Gastroesophageal sphincter (tissue), 4 donors: ENCODE measurements around the gene STMN3. TPM values are rescaled to one million over a fixed set of nuclear protein-coding genes. Genes with fewer than 3 reads are reported as not detected.

Source experiments
- ATAC-seq: fragments of 150-250 bp; one replicate; pipeline ENCODE4 v1.9.1; 2016; ENCODE audit warnings: mild to moderate bottlenecking, moderate library complexity
- H3K27ac ChIP-seq, 4 donors: fragments of 200-600 bp; sonication (generic) in 3 of 4; 1 replicate in 3 of 4; 2 replicates in 1 of 4; pipeline ENCODE4 v1.5.1; 2016 to 2019
- H3K27me3 ChIP-seq: fragments of 200-600 bp; sonication (generic); one replicate; pipeline ENCODE4 v1.5.1; 2019
- H3K36me3 ChIP-seq, 2 donors: fragments of 200-600 bp; sonication (generic); one replicate each; pipeline ENCODE4 v1.5.1; 2019; ENCODE audit warnings: control low read depth in 1 of 2
- H3K4me1 ChIP-seq, 3 donors: fragments of 200-600 bp; sonication (generic); 1 replicate in 2 of 3; 2 replicates in 1 of 3; pipeline ENCODE4 v1.5.1; 2016 to 2019; ENCODE audit warnings: control low read depth in 2 of 3
- H3K4me3 ChIP-seq, 2 donors: fragments of 200-600 bp; sonication (generic); one replicate each; pipeline ENCODE4 v1.5.1; 2019; ENCODE audit warnings: mild to moderate bottlenecking in 1 of 2, moderate library complexity in 1 of 2
- H3K9me3 ChIP-seq, 3 donors: fragments of 200-600 bp; sonication (generic); one replicate each; pipeline ENCODE4 v1.5.1; 2017 to 2019; ENCODE audit warnings: control low read depth in 2 of 3
- EP300 ChIP-seq: sonication (generic); formaldehyde crosslinking; IDR thresholded peaks from one replicate; pipeline ENCODE4 v1.6.1; 2017; ENCODE audit warnings: antibody characterized with exemption, mild to moderate bottlenecking
- POLR2A ChIP-seq, 2 donors: fragments of 450-650 bp; IDR thresholded peaks; one replicate each; pipeline ENCODE4 v1.6.1; 2017; ENCODE audit warnings: antibody characterized with exemption in 2 of 2, mild to moderate bottlenecking in 2 of 2, moderate library complexity in 1 of 2
- POLR2AphosphoS5 ChIP-seq: sonication (generic); formaldehyde crosslinking; IDR thresholded peaks from one replicate; pipeline ENCODE4 v1.6.1; 2017; ENCODE audit warnings: antibody characterized with exemption
- WGBS, 2 donors: methylation state at CpG; one replicate each; pipeline ENCODE4 v1.1.5; 2018; ENCODE audit warnings: low coverage in 1 of 2; 5-methylcytosine and 5-hydroxymethylcytosine counted together
- total RNA-seq, 4 donors: library from RNA; depleted of rRNA; stranded (reverse); fragments of >200 nt; gene quantifications; one replicate each; pipeline ENCODE4 v1.1.0, GENCODE V29; 2016
- TF ChIP-seq, protein P1 (sequence below), 4 experiments: fragments of 200-600 bp in 2 of 4; fragments of 450-650 bp in 2 of 4; sonication (generic) in 1 of 4; IDR thresholded peaks; one replicate each; pipeline ENCODE4 v1.5.1; 2017 to 2019; ENCODE audit warnings: antibody characterized with exemption in 4 of 4, mild to moderate bottlenecking in 2 of 4, moderate library complexity in 2 of 4

Gene STMN3
- total RNA-seq, 4 donors from 2014 or later, result 13.7 to 31.6 (median 17.0) TPM

DNA sequence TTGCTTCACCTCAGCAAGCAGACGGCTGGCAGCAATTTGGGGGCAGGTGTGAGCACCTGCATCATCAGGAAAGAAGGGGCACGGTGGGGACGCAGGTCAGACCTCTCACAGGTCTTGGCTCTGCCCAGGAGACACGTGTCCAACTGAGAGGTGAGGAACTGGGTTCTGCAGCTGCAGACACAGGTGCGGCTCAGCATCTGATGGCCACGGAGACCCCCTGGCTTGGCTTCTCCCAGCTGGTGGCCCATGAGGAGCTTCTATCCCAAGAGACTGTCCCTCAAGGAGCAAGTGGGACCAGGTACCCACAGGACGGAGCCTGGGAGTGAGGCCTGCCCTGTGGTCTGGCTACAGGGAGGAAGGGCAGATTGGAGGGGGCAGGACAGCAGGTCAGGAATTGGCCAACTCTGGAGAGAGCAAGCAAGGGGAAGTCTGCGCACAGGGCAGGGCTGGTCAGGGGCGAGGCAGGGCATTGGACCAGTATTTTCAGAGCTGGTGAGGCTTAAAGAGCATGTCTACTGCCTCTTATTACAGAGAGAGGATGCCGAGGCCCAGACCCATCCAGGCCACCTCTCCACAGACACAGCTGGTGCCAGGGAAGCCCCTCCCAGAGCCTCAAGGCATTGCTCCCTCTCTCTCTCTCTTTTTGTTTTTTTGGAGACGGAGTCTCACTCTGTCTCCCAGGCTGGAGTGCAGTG, 4.2 kb downstream of the STMN3 start:
- no peak for TF ChIP-seq POLR2A (IDR thresholded peaks at IDR 0.05)
- TF ChIP-seq, protein P1, sequence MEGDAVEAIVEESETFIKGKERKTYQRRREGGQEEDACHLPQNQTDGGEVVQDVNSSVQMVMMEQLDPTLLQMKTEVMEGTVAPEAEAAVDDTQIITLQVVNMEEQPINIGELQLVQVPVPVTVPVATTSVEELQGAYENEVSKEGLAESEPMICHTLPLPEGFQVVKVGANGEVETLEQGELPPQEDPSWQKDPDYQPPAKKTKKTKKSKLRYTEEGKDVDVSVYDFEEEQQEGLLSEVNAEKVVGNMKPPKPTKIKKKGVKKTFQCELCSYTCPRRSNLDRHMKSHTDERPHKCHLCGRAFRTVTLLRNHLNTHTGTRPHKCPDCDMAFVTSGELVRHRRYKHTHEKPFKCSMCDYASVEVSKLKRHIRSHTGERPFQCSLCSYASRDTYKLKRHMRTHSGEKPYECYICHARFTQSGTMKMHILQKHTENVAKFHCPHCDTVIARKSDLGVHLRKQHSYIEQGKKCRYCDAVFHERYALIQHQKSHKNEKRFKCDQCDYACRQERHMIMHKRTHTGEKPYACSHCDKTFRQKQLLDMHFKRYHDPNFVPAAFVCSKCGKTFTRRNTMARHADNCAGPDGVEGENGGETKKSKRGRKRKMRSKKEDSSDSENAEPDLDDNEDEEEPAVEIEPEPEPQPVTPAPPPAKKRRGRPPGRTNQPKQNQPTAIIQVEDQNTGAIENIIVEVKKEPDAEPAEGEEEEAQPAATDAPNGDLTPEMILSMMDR (IDR thresholded peaks at IDR 0.05), result no peak
- TF ChIP-seq POLR2AphosphoS5, result no peak
- no peak for TF ChIP-seq EP300
- H3K9me3 ChIP-seq, result no peaks in the 10 kb centered on the region
- H3K4me1 ChIP-seq, result peaks cover 0 to 30% (median 16%) of the 10 kb centered on the region in 3 donors
- no peaks in the 10 kb centered on the region for H3K36me3 ChIP-seq
- no peaks in the 10 kb centered on the region for H3K27me3 ChIP-seq
- no peak overlapping the region for H3K27ac ChIP-seq
- 91 to 100% methylated on average over 1 to 6 of the region's 11 CpGs for WGBS, 2 donors
- no peak for ATAC-seq
- no peak overlapping the region for H3K4me3 ChIP-seq

DNA sequence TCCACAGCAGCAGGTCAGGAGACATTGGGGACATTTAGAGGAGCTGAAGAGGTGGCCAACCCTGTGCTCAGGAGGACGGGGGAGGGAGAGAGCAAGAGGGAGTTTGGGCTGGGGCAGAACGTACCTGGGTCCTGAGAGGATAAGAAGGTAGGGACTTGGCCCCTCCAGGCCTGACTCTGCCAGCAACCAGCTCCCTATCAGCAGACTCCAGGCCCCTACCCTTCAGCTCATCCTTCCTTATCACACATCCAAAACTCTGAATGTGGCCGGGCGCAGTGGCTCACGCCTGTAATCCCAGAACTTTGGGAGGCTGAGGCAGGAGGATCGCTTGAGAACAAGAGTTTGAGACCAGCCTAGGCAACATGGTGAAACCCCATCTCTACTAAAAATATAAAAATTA, 5.0 kb downstream of the STMN3 start:
- no peak for ATAC-seq
- H3K9me3 ChIP-seq, result no peaks in the 10 kb centered on the region
- WGBS, 2 donors, result 73 to 95% methylated on average over 3 to 6 of the region's 6 CpGs
- H3K27me3 ChIP-seq, result no peaks in the 10 kb centered on the region
- H3K36me3 ChIP-seq, result no peaks in the 10 kb centered on the region
- no peak for TF ChIP-seq EP300
- TF ChIP-seq POLR2AphosphoS5, result no peak
- TF ChIP-seq POLR2A (IDR thresholded peaks at IDR 0.05), result no peak
- TF ChIP-seq, protein P1 (IDR thresholded peaks at IDR 0.05), result no peak
- no peak overlapping the region for H3K4me3 ChIP-seq
- H3K4me1 ChIP-seq, result peaks cover 0 to 22% (median 12%) of the 10 kb centered on the region in 3 donors
- H3K27ac ChIP-seq, result no peak overlapping the region

DNA sequence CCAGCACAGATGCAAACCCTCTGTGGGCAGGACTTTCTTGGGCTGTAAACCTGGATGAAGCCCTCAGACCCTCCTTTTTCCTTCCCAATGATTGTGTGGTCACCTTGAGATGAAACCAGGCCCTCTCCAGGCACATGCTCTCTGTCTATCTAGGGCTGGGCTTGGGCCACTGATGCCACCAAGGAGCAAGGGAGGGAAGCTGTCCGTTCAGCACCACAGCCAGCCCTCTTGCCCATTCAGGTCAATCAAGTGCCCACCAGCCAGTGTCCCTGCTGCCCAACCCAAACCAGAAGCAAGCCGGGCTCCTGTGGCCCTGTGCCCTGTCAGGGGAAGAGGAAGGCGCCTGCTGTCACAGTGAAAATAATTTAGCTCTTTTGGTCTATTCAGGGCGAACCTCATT, 8.0 kb downstream of the STMN3 start:
- Histone ChIP-seq H3K27me3 (no peaks in the 10 kb centered on the region), H3K4me1 (peaks cover 0 to 15% (median 3%) of the 10 kb centered on the region in 3 donors), H3K4me3 (no peak overlapping the region), H3K27ac (no peak overlapping the region), H3K36me3 (no peaks in the 10 kb centered on the region), H3K9me3 (no peaks in the 10 kb centered on the region)
- no peak for ATAC-seq
- 80% methylated on average over 1 of the region's 4 CpGs; no CpG with 5 or more reads in 1 of the 2 donors for WGBS, 2 donors
- TF ChIP-seq POLR2A (IDR thresholded peaks at IDR 0.05), result no peak
- TF ChIP-seq POLR2AphosphoS5, result no peak
- no peak for TF ChIP-seq EP300
- TF ChIP-seq, protein P1 (IDR thresholded peaks at IDR 0.05), result no peak

DNA sequence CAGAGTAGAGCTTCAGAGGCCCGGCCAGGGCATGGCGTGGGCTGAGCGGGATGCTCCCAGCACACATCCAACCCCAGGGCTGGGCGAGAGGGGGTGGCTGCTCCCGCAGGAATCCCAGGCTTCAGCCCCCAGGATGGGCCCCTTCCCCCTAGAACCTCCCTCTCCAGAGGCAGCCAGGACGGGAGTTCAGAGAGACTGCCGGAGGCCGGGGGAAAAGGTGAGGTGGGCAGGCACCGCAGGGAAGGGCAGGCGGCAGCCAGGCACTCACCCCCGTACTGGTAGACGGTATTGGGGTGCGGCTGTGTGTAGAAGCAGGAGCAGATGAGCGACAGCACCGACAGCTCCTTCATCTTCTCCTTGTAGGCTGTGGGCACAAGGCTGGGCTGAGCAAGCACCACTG, 9.3 kb downstream of the STMN3 start:
- no peak overlapping the region for H3K4me3 ChIP-seq
- H3K9me3 ChIP-seq, result no peaks in the 10 kb centered on the region
- H3K36me3 ChIP-seq, result no peaks in the 10 kb centered on the region
- no peak for ATAC-seq
- no peaks in the 10 kb centered on the region for H3K27me3 ChIP-seq
- TF ChIP-seq POLR2A (IDR thresholded peaks at IDR 0.05) (no peak), EP300 (no peak), POLR2AphosphoS5 (no peak)
- TF ChIP-seq, protein P1 (IDR thresholded peaks at IDR 0.05), result no peak
- peaks cover 0 to 15% (median 3%) of the 10 kb centered on the region in 3 donors for H3K4me1 ChIP-seq
- WGBS, 2 donors, result 86% methylated on average over 5 of the region's 15 CpGs; no CpG with 5 or more reads in 1 of the 2 donors
- no peak overlapping the region for H3K27ac ChIP-seq

DNA sequence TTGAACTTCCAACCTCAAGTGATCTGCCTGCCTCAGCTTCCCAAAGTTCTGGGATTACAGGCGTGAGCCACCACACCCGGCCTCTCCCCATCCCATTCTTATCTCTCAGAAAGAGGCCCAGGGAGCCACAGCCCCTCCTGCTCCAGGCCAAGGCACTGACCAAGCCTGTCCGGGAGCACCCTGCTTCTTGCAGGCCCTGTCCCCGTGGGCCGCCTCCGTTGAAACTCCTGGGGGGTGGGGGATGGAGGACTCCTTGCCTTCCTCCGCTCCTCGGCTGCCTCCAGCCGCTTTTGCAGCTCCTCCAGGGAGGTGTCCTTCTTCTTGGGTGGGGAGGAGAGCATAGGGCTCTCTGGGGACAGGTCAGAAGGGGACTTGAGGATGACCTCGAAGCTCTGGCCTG, 9.7 kb downstream of the STMN3 start:
- H3K4me3 ChIP-seq, result no peak overlapping the region
- no peaks in the 10 kb centered on the region for H3K9me3 ChIP-seq
- 90% methylated on average over 4 of the region's 10 CpGs; no CpG with 5 or more reads in 1 of the 2 donors for WGBS, 2 donors
- no peaks in the 10 kb centered on the region for H3K36me3 ChIP-seq
- H3K4me1 ChIP-seq, result peaks cover 0 to 15% (median 3%) of the 10 kb centered on the region in 3 donors
- no peak overlapping the region for H3K27ac ChIP-seq
- H3K27me3 ChIP-seq, result no peaks in the 10 kb centered on the region
- ATAC-seq, result no peak
- TF ChIP-seq, protein P1 (IDR thresholded peaks at IDR 0.05), result no peak
- TF ChIP-seq POLR2A (IDR thresholded peaks at IDR 0.05) (no peak), POLR2AphosphoS5 (no peak), EP300 (no peak)
